Kidney epithelial cell (primary cell): ENCODE results near the gene CBR3. TPM values are rescaled to one million over a fixed set of nuclear protein-coding genes. Genes with fewer than 3 reads are reported as not detected.
"Not testable (repeated sequence)": the region's sequence is repeated elsewhere in the genome, so short reads cannot be mapped to it uniquely, and the experiment has no call there.

Experiments
- DNase-seq: peaks from one replicate; pipeline ENCODE4 v3.0.0-alpha.2; 2010; ENCODE audit warnings: low read depth
- H3K27me3 ChIP-seq: 2 replicates; pipeline ENCODE4 v1.6.0; 2011; ENCODE audit warnings: low read length; ENCODE audit not compliant: control insufficient read depth, insufficient read depth
- H3K36me3 ChIP-seq: 2 replicates; pipeline ENCODE4 v1.5.1; 2011; ENCODE audit warnings: low read length; ENCODE audit not compliant: control insufficient read depth, insufficient read depth
- H3K4me3 ChIP-seq: 2 replicates; pipeline ENCODE4 v1.5.1; 2011; ENCODE audit warnings: low read depth, mild to moderate bottlenecking, control low read depth, low read length
- CTCF ChIP-seq: IDR thresholded peaks from 2 replicates; pipeline ENCODE4 v1.5.1; 2011; ENCODE audit warnings: mild to moderate bottlenecking, moderate library complexity, low read length, control low read depth, inconsistent platforms; ENCODE audit not compliant: insufficient read depth, poor library complexity, severe bottlenecking
- total RNA-seq: library from RNA; depleted of rRNA; stranded (reverse); fragments of >200 nt; gene quantifications from 2 replicates; pipeline ENCODE4 v1.2.3, GENCODE V29; 2015

CBR3 gene
- total RNA-seq, 1 donor from 2014 or later, result 0.21 TPM

- no peak for TF ChIP-seq CTCF
- H3K4me3 ChIP-seq, result no peak overlapping the region
- no peaks in the 10 kb centered on the region for H3K27me3 ChIP-seq
- no peaks in the 10 kb centered on the region for H3K36me3 ChIP-seq
- DNase-seq, result no peak
Measured at GRCh38 chr21:36127977-36128376, 6.9 kb upstream of the CBR3 start.

DNA sequence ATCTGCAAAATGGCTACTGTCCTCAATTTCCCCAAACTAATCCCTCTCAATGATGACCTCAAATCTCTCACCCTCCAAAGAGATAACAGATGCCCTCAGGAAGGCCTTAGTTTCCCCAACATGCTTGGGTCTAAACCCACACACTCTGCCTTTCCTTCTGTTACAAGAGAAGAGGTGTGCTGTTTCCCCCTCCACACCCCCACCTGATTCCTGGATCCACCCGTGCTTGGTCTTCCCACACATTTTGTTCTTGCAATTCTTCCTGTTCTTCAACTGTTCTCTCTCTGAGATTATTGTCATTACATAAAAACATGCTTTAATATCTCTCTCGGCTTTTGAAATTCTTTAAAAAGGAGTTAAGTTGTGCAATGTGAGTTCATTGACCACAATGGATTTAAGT, 5.7 kb upstream of the CBR3 start:
- no peaks in the 10 kb centered on the region for H3K27me3 ChIP-seq
- H3K4me3 ChIP-seq, result no peak overlapping the region
- no peak for DNase-seq
- H3K36me3 ChIP-seq, result no peaks in the 10 kb centered on the region
- TF ChIP-seq CTCF, result no peak

GRCh38 chr21:36130414-36130762, 4.5 kb upstream of the CBR3 start:
- H3K4me3 ChIP-seq, result peak overlapping the region; percentile 15
- not testable (repeated sequence) for H3K27me3 ChIP-seq, DNase-seq, H3K36me3 ChIP-seq

- H3K4me3 ChIP-seq, H3K36me3 ChIP-seq, H3K27me3 ChIP-seq, DNase-seq: not testable (repeated sequence)
Measured at GRCh38 chr21:36130839-36131238, 4.0 kb upstream of the CBR3 start.

DNA sequence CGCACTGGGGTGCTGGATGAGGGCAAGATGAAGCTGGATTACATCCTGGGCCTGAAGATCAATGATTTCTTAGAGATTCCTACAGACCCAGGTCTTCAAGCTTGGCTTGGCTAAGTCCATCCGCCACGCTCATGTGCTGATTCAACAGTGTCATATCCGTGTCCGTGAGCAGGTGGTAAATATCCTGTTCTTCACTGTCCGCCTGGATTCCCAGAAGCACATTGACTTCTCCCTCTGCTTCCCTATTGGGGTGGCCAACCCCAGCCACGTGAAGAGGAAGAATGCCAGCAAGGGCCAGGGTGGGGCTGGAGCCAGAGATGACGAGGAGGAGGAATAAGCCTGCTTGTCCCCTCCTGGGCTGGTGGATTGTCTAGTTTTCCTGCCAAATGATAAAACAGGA, 2.2 kb upstream of the CBR3 start:
- TF ChIP-seq CTCF, result no peak
- Histone ChIP-seq H3K27me3 (no peaks in the 10 kb centered on the region), H3K36me3 (no peaks in the 10 kb centered on the region), H3K4me3 (no peak overlapping the region)
- no peak for DNase-seq

- no peak for TF ChIP-seq CTCF
- DNase-seq, result no peak
Measured at GRCh38 chr21:36135391-36136102, 668 bp downstream of the CBR3 start.

DNA sequence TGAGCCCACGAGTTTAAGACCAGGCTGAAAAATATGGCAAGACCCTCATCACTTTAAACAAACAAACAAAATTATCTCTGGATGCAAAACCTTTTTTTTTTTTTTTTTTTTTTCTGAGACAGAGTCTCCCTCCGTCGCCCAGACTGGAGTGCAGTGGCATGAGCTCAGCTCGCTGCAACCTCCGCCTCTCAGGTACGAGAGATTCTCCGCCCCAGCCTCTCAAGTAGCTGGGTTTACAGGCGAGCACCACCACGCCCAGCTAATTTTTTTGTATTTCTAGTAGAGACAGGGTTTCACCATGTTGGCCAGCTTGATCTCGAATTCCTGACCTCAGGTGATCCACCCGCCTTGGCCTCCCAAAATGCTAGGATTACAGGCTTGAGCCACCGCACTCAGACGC, 4.9 kb downstream of the CBR3 start:
- not testable (repeated sequence) for DNase-seq, H3K4me3 ChIP-seq, H3K27me3 ChIP-seq, H3K36me3 ChIP-seq

More at GRCh38 chr21:36135391-36136102, 668 bp downstream of the CBR3 start:
- Histone ChIP-seq H3K27me3 (no peaks in the 10 kb centered on the region), H3K4me3 (peak overlapping the region; percentile 57), H3K36me3 (no peaks in the 10 kb centered on the region)
